Measurements from ENCODE around the gene S100P.

The S100P gene

DNA sequence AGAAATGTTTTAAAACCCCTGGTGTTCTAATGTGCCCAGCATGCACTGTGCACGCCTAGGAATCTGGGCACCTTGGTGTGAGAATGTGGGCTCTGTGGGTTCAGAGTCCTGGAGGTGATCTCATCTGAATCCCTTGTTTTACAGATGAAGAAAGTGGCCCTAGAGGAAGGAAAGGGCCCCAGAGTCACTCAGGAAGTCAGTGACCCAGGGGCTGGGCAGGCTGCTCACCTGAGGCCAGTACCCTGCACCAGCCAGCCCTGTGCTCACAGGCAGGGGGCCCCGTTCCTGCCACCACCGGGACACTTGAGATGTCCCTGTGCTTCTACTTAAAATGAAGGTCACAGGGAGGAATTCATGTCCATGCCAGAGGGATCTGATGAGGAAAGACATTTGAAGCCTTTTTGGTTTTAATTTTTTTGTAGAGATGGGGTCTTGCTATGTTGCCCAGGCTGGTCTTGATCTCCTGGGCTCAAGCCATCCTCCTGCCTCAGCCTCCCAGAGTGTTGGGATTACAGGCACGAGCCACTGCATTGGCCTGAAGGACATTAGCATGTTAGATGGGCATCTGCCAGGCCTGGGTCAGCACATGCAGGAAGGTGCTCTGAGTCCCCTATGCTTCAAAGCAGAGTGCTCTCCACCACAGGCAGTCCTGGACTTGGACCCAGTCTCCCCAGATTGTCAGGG, 7.4 kb upstream of the S100P start:
- TF ChIP-seq, protein P1, sequence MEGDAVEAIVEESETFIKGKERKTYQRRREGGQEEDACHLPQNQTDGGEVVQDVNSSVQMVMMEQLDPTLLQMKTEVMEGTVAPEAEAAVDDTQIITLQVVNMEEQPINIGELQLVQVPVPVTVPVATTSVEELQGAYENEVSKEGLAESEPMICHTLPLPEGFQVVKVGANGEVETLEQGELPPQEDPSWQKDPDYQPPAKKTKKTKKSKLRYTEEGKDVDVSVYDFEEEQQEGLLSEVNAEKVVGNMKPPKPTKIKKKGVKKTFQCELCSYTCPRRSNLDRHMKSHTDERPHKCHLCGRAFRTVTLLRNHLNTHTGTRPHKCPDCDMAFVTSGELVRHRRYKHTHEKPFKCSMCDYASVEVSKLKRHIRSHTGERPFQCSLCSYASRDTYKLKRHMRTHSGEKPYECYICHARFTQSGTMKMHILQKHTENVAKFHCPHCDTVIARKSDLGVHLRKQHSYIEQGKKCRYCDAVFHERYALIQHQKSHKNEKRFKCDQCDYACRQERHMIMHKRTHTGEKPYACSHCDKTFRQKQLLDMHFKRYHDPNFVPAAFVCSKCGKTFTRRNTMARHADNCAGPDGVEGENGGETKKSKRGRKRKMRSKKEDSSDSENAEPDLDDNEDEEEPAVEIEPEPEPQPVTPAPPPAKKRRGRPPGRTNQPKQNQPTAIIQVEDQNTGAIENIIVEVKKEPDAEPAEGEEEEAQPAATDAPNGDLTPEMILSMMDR (IDR thresholded peaks at IDR 0.05; ENCODE audit: insufficient read depth, missing control alignments): no peak
- FAIRE-seq (no peak), DNase-seq (ENCODE audit: insufficient read length, low spot score) (no peak)

DNA sequence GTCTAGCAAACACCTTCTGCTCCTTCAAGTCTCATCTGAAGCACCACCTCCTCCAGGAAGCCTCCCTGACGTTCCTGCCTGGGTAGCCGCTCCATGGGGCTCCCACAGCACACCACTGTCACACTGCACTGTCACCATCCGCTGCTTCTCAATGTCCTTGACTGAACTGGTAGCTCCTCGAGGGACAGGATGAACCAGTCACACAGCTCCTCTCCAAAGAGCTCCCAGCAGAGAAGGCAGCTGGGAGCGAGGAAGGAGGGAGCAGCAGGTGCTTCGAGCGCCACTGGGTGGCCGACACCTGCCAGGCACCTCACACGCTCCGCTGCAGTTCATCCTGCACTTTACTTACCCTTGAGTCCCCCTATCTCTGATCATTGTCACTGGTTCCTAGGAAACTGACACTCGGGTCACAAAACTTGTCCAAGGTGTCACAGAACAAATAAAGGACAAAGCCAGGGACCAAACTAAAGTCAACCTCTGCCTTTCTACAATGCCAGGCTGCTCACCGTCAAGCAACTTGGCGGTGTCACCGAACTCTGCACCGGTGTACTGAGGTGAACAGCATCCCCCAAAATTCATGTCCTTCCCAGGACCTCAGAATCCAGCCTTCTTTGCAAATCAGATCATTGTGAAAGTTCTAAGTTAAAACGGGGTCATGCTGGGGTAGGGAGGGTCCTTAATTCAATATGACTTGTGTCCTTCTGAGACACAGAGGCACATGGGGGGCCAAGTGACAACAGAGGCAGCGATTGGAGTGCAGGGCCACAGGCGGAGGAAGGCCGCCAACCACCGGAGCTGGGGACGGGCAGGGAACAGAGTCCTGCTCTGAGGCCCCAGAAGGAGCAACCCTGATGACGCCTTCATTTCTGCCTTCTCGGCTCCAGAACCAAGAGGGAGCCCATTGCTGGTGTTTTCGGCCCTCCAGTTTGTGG, 5.5 kb upstream of the S100P start:
- TF ChIP-seq, protein P1 (IDR thresholded peaks at IDR 0.05; ENCODE audit: insufficient read depth, missing control alignments): no peak
- DNase-seq (ENCODE audit: insufficient read length, low spot score) (no peak), FAIRE-seq (no peak)

DNA sequence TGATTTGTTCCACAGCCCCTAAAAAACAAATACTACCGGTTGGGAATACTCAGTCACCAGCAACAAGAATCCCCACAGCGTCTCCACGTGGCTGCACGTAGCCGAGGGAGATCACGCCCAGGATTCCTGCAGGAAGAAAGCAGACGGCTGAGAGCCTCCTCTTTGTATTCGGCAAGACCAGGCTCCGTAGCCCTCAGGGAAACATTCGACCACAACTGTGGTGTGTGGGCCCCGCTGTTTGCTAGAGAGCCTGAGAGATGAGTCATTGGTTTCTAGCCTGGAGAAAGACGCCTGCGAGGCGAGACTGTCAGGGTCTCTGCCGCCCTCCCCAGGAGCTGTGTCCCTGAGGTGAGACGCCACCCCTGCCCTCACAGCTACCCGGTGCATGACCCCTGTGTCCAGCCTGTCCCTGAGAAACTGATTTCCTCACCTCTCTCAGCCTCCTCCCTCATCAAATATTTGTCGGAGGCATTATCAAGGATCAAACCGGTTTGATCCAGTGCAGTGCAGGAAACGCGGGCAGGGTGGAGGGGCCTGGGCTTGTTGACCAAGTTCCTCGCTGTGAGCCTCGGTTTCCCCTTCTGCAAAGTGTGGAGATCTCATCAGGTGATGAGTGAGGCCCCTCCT, 4.7 kb upstream of the S100P start:
- TF ChIP-seq, protein P1 (IDR thresholded peaks at IDR 0.05; ENCODE audit: insufficient read depth, missing control alignments): no peak
- no peak for FAIRE-seq
- no peak for DNase-seq (ENCODE audit: insufficient read length, low spot score)

DNA sequence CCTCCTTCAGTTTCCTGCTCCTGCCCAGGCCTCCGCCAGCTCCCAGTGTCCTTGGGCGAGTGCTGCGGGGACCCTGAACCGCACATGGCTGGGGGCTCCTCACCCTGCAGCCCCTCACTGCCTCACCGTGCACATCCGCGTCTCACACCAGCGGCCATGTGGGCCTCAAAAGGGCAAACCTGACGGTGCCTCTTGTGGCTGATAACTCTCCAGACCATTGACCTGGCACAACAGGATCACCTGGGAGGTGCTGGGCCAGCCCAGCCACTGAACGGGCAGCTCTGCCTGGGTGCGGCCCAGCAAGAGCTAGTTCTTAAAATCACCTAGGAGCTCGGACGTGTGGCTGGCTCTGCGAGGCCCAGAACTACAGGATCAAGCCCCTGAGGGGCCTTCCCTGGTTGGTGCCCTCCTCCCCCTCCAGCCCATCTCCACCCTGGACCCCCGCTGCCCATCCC, 4.1 kb upstream of the S100P start:
- no peak for DNase-seq (ENCODE audit: insufficient read length, low spot score)
- TF ChIP-seq, protein P1 (IDR thresholded peaks at IDR 0.05; ENCODE audit: insufficient read depth, missing control alignments): no peak
- no peak for FAIRE-seq

DNA sequence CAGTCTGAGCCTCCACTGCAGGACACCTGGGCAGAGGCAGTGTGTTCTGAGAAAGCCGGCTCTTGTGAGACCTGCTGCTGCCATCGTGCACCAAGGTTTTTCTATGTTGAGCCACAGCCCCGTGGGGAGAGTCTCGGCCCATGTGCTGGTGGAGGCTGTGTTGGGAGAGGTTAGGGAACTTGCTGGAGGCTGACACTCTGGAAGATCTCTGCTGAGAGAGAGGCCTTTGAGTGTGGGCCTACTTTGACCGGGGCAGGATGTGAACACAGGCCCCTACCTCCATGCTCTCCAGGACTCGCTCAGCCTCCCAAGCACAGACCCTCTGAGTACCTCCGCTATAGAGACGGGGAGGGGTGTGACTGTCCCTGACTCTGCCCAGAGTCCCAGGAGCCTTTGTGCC, 1.3 kb upstream of the S100P start:
- FAIRE-seq (no peak), DNase-seq (ENCODE audit: insufficient read length, low spot score) (no peak)
- TF ChIP-seq, protein P1 (IDR thresholded peaks at IDR 0.05; ENCODE audit: insufficient read depth, missing control alignments): no peak

DNA sequence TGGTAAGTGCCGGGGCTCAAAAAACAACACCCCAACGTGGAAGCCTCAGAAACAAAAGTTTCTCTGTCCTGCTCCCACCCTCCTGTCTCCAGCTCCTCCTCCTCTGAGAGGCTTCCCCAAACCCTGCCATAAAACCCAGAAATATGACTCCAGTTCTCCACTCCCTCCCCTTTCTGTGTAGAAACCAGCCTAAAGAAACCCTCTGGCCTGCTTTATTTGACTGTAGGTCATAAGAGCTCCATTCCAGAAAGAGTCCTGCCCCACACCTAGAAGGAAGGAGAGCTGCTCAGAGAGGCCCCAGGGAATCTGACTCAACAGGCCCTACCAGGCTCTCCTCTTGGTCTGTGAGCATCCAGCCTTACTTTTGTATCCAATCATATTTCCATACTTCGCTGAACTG, 872 bp upstream of the S100P start:
- no peak for DNase-seq (ENCODE audit: insufficient read length, low spot score)
- no peak for FAIRE-seq
- TF ChIP-seq, protein P1 (IDR thresholded peaks at IDR 0.05; ENCODE audit: insufficient read depth, missing control alignments): no peak

Data from D721Med (cell line).